Tracheal epithelial cell (primary cell): Measurements from ENCODE around the gene ZNF655. TPM values are rescaled to one million over a fixed set of nuclear protein-coding genes. Genes with fewer than 3 reads are reported as not detected.

Experiments
- total RNA-seq: library from RNA; depleted of rRNA; stranded (reverse); fragments of >200 nt; gene quantifications from 2 replicates; pipeline ENCODE4 v1.2.1, GENCODE V29; 2014

The ZNF655 gene
- 30.6 and 52.9 TPM in 2 replicates for total RNA-seq

GRCh38 chr7:99558306-99559174, at the start of gene ZNF655:
ZNF655 (plus strand) TSS chr7:99558642; CDS start chr7:99560560, 1,918 bp downstream.

GRCh38 chr7:99551767-99552463, 6.5 kb upstream of the ZNF655 start, which contains the start of gene FAM200A:
FAM200A (minus strand) TSS chr7:99552114; CDS start chr7:99548407, 3,707 bp downstream.

GRCh38 chr7:99597762-99598501, 39.5 kb downstream of the ZNF655 start, which contains the start of gene TMEM225B:
TMEM225B (plus strand) TSS chr7:99598267; CDS start chr7:99604389, 6,122 bp downstream.

GRCh38 chr7:99616359-99617191, 58.1 kb downstream of the ZNF655 start, which contains the start of gene ZSCAN25:
ZSCAN25 (plus strand) TSS chr7:99616946; CDS start chr7:99619607, 2,661 bp downstream.

Other genes with a start within 250 kb of the ZNF655 start
- gene ARPC1A, start 232.7 kb upstream of the ZNF655 start, total RNA-seq, result 271 and 291 TPM in 2 replicates
- 356 and 357 TPM in 2 replicates for gene ARPC1B, start 183.9 kb upstream of the ZNF655 start, total RNA-seq
- 32.0 and 49.9 TPM in 2 replicates for gene PDAP1, start 150.0 kb upstream of the ZNF655 start, total RNA-seq
- 108 and 127 TPM in 2 replicates for gene BUD31, start 149.7 kb upstream of the ZNF655 start, total RNA-seq
- 8.0 and 13.4 TPM in 2 replicates for gene PTCD1, start 119.8 kb upstream of the ZNF655 start, total RNA-seq
- 36.1 and 41.8 TPM in 2 replicates for gene CPSF4, start 119.7 kb upstream of the ZNF655 start, total RNA-seq
- 391 and 494 TPM in 2 replicates for gene ATP5MF, start 92.5 kb upstream of the ZNF655 start, total RNA-seq
- gene ZNF789, start 85.8 kb upstream of the ZNF655 start, total RNA-seq, result 2.6 and 2.7 TPM in 2 replicates
- gene ZNF394, start 58.4 kb upstream of the ZNF655 start, total RNA-seq, result 24.1 and 30.1 TPM in 2 replicates
- 7.0 and 7.9 TPM in 2 replicates for gene ZKSCAN5, start 54.0 kb upstream of the ZNF655 start, total RNA-seq
- 5.8 and 8.7 TPM in 2 replicates for gene FAM200A, start 6.5 kb upstream of the ZNF655 start, total RNA-seq
- 0.64 and 2.2 TPM in 2 replicates for gene TMEM225B, start 39.6 kb downstream of the ZNF655 start, total RNA-seq
- gene ZSCAN25, start 58.3 kb downstream of the ZNF655 start, total RNA-seq, result 8.2 and 8.3 TPM in 2 replicates
- 2.2 and 2.8 TPM in 2 replicates for gene CYP3A5, start 121.4 kb downstream of the ZNF655 start, total RNA-seq
- gene CYP3A7, start 176.6 kb downstream of the ZNF655 start, total RNA-seq, result not detected in 2 replicates
- under 0.01 and 0.21 TPM in 2 replicates for gene CYP3A4, start 225.5 kb downstream of the ZNF655 start, total RNA-seq